Measurements from ENCODE around the gene SFMBT2.

Gene SFMBT2

GRCh38 chr10:7121154-7121797 is 289.6 kb downstream of the SFMBT2 start:
- DNase-seq: peak; percentile 2

- DNase-seq: no peak
Measured at GRCh38 chr10:7119325-7120015, 291.4 kb downstream of the SFMBT2 start.

GRCh38 chr10:7117806-7118674 is 292.8 kb downstream of the SFMBT2 start:
- DNase-seq: no peak

GRCh38 chr10:7117177-7117799 is 293.5 kb downstream of the SFMBT2 start:
- no peak for DNase-seq

- peak; percentile 14 for DNase-seq
Measured at GRCh38 chr10:7111561-7111960, 299.3 kb downstream of the SFMBT2 start.

GRCh38 chr10:7111089-7111488 is 299.7 kb downstream of the SFMBT2 start:
- no peak for DNase-seq

Data from kidney glomerular epithelial cell (primary cell).